Adipocyte (in vitro differentiated cells): ENCODE data around the gene TRAPPC2L.

ENCODE experiments used
- DNase-seq: peaks from one replicate; pipeline ENCODE4 v3.0.0-alpha.2; 2015; ENCODE audit warnings: low read depth
- H3K27me3 ChIP-seq: replicated peaks from 2 replicates; pipeline ENCODE4 v1.7.0; 2013; ENCODE audit warnings: mild to moderate bottlenecking, low read length, moderate library complexity; ENCODE audit not compliant: control insufficient read depth, insufficient read depth
- H3K36me3 ChIP-seq: 2 replicates; pipeline ENCODE4 v1.7.0; 2013; ENCODE audit warnings: low read length, mild to moderate bottlenecking, moderate library complexity; ENCODE audit not compliant: control insufficient read depth, insufficient read depth, severe bottlenecking
- H3K4me1 ChIP-seq: 2 replicates; pipeline ENCODE4 v1.7.0; 2013; ENCODE audit warnings: mild to moderate bottlenecking, low read length, moderate library complexity; ENCODE audit not compliant: control insufficient read depth, insufficient read depth
- H3K4me3 ChIP-seq: 2 replicates; pipeline ENCODE4 v1.7.0; 2013; ENCODE audit warnings: mild to moderate bottlenecking, low read length, moderate library complexity
- H3K9ac ChIP-seq: 2 replicates; pipeline ENCODE4 v1.7.0; 2013; ENCODE audit warnings: mild to moderate bottlenecking, low read length, moderate library complexity
- H3K9me3 ChIP-seq: 2 replicates; pipeline ENCODE4 v1.7.0; 2013; ENCODE audit warnings: mild to moderate bottlenecking, low read length, moderate library complexity; ENCODE audit not compliant: control insufficient read depth

TRAPPC2L gene

GRCh38 chr16:88855736-88856121 is 1.2 kb upstream of the TRAPPC2L start:
- Histone ChIP-seq H3K36me3 (peaks cover 21% of the 10 kb centered on the region), H3K4me1 (peaks cover 19% of the 10 kb centered on the region), H3K9me3 (no peaks in the 10 kb centered on the region), H3K9ac (peak overlapping the region; percentile 83), H3K4me3 (peak overlapping the region; percentile 84), H3K27me3 (no peaks in the 10 kb centered on the region)
- DNase-seq: no peak

- no peaks in the 10 kb centered on the region for H3K9me3 ChIP-seq
- peak overlapping the region; percentile 93 for H3K9ac ChIP-seq
- H3K27me3 ChIP-seq: no peaks in the 10 kb centered on the region
- peak; percentile 18 for DNase-seq
- peaks cover 19% of the 10 kb centered on the region for H3K4me1 ChIP-seq
- peak overlapping the region; percentile 99 for H3K4me3 ChIP-seq
- peaks cover 26% of the 10 kb centered on the region for H3K36me3 ChIP-seq
Measured at GRCh38 chr16:88856122-88856827, 652 bp upstream of the TRAPPC2L start.

GRCh38 chr16:88857728-88858339 is 907 bp downstream of the TRAPPC2L start:
- peak; percentile 84 for DNase-seq

GRCh38 chr16:88859381-88860091 is 2.6 kb downstream of the TRAPPC2L start:
- no peak overlapping the region for H3K9ac ChIP-seq
- no peaks in the 10 kb centered on the region for H3K9me3 ChIP-seq
- H3K4me1 ChIP-seq: peaks cover 19% of the 10 kb centered on the region
- H3K27me3 ChIP-seq: no peaks in the 10 kb centered on the region
- no peak for DNase-seq
- H3K36me3 ChIP-seq: peaks cover 36% of the 10 kb centered on the region
- no peak overlapping the region for H3K4me3 ChIP-seq

More at GRCh38 chr16:88857728-88858339, 907 bp downstream of the TRAPPC2L start:
- Histone ChIP-seq H3K36me3 (peaks cover 36% of the 10 kb centered on the region), H3K9me3 (no peaks in the 10 kb centered on the region), H3K9ac (peak overlapping the region; percentile 93), H3K27me3 (no peaks in the 10 kb centered on the region), H3K4me1 (peaks cover 19% of the 10 kb centered on the region), H3K4me3 (peak overlapping the region; percentile 99)

GRCh38 chr16:88861359-88861758 is 4.4 kb downstream of the TRAPPC2L start:
- Histone ChIP-seq H3K27me3 (peaks cover 7% of the 10 kb centered on the region), H3K9me3 (no peaks in the 10 kb centered on the region), H3K9ac (no peak overlapping the region)

GRCh38 chr16:88862968-88863367 is 6.0 kb downstream of the TRAPPC2L start:
- Histone ChIP-seq H3K4me3 (no peak overlapping the region), H3K9me3 (no peaks in the 10 kb centered on the region), H3K4me1 (peaks cover 5% of the 10 kb centered on the region), H3K27me3 (peaks cover 13% of the 10 kb centered on the region), H3K36me3 (peaks cover 36% of the 10 kb centered on the region), H3K9ac (no peak overlapping the region)
- DNase-seq: no peak

More at GRCh38 chr16:88861359-88861758, 4.4 kb downstream of the TRAPPC2L start:
- no peak for DNase-seq
- H3K4me1 ChIP-seq: peaks cover 11% of the 10 kb centered on the region
- no peak overlapping the region for H3K4me3 ChIP-seq
- peaks cover 36% of the 10 kb centered on the region for H3K36me3 ChIP-seq

- Histone ChIP-seq H3K36me3 (peaks cover 36% of the 10 kb centered on the region), H3K4me1 (peaks cover under 1% of the 10 kb centered on the region)
Measured at GRCh38 chr16:88863426-88863825, 6.5 kb downstream of the TRAPPC2L start.

GRCh38 chr16:88864099-88864498 is 7.2 kb downstream of the TRAPPC2L start:
- no peak for DNase-seq
- no peaks in the 10 kb centered on the region for H3K9me3 ChIP-seq
- H3K4me3 ChIP-seq: no peak overlapping the region
- H3K36me3 ChIP-seq: peaks cover 31% of the 10 kb centered on the region
- peaks cover 18% of the 10 kb centered on the region for H3K27me3 ChIP-seq
- no peaks in the 10 kb centered on the region for H3K4me1 ChIP-seq
- no peak overlapping the region for H3K9ac ChIP-seq

More at GRCh38 chr16:88863426-88863825, 6.5 kb downstream of the TRAPPC2L start:
- H3K4me3 ChIP-seq: no peak overlapping the region
- H3K27me3 ChIP-seq: peaks cover 13% of the 10 kb centered on the region
- no peak overlapping the region for H3K9ac ChIP-seq
- H3K9me3 ChIP-seq: no peaks in the 10 kb centered on the region
- no peak for DNase-seq

GRCh38 chr16:88864521-88864920 is 7.6 kb downstream of the TRAPPC2L start:
- Histone ChIP-seq H3K4me1 (no peaks in the 10 kb centered on the region), H3K9ac (no peak overlapping the region), H3K9me3 (no peaks in the 10 kb centered on the region), H3K27me3 (peaks cover 21% of the 10 kb centered on the region), H3K36me3 (peaks cover 27% of the 10 kb centered on the region), H3K4me3 (no peak overlapping the region)
- no peak for DNase-seq

- Histone ChIP-seq H3K9me3 (no peaks in the 10 kb centered on the region), H3K27me3 (peaks cover 24% of the 10 kb centered on the region), H3K4me1 (no peaks in the 10 kb centered on the region), H3K36me3 (peaks cover 19% of the 10 kb centered on the region), H3K4me3 (no peak overlapping the region), H3K9ac (no peak overlapping the region)
- DNase-seq: no peak
Measured at GRCh38 chr16:88865310-88865709, 8.4 kb downstream of the TRAPPC2L start.

- no peaks in the 10 kb centered on the region for H3K9me3 ChIP-seq
- H3K27me3 ChIP-seq: peaks cover 28% of the 10 kb centered on the region
- peaks cover 15% of the 10 kb centered on the region for H3K36me3 ChIP-seq
- H3K4me1 ChIP-seq: no peaks in the 10 kb centered on the region
- H3K9ac ChIP-seq: no peak overlapping the region
- no peak overlapping the region for H3K4me3 ChIP-seq
- no peak for DNase-seq
Measured at GRCh38 chr16:88865742-88866141, 8.8 kb downstream of the TRAPPC2L start.
